G401.6 (cell line): ENCODE data around the gene EFNA2.

Experiments
- FAIRE-seq: peaks from 2 replicates; lab custom pipeline; 2012; peaks lifted over from hg19 to GRCh38; lab: Jason Lieb, UNC

The EFNA2 gene

GRCh38 chr19:1249298-1249989 is 36.2 kb upstream of the EFNA2 start:
- no peak for FAIRE-seq

GRCh38 chr19:1249990-1250436 is 35.7 kb upstream of the EFNA2 start:
- FAIRE-seq = no peak

GRCh38 chr19:1250437-1251260 is 35.0 kb upstream of the EFNA2 start:
- FAIRE-seq = no peak

- FAIRE-seq = no peak
These were observed 34.1 kb upstream of the EFNA2 start for GRCh38 chr19:1251330-1252220.

GRCh38 chr19:1252221-1252820 is 33.4 kb upstream of the EFNA2 start:
- no peak for FAIRE-seq

GRCh38 chr19:1252821-1253513 is 32.7 kb upstream of the EFNA2 start:
- FAIRE-seq = no peak

- FAIRE-seq = no peak
These were observed 32.1 kb upstream of the EFNA2 start for GRCh38 chr19:1253514-1254080.

- no peak for FAIRE-seq
These were observed 31.6 kb upstream of the EFNA2 start for GRCh38 chr19:1254081-1254527.

GRCh38 chr19:1254530-1255185 is 31.0 kb upstream of the EFNA2 start:
- FAIRE-seq = no peak

- no peak for FAIRE-seq
These were observed 30.2 kb upstream of the EFNA2 start for GRCh38 chr19:1255186-1256161.

GRCh38 chr19:1256646-1257474 is 28.8 kb upstream of the EFNA2 start:
- no peak for FAIRE-seq

GRCh38 chr19:1257475-1258162 is 28.1 kb upstream of the EFNA2 start:
- FAIRE-seq = peak; percentile 65

GRCh38 chr19:1258163-1258492 is 27.5 kb upstream of the EFNA2 start:
- no peak for FAIRE-seq

GRCh38 chr19:1258707-1259205 is 26.9 kb upstream of the EFNA2 start:
- peak; percentile 86 for FAIRE-seq

- peak; percentile 37 for FAIRE-seq
These were observed 26.3 kb upstream of the EFNA2 start for GRCh38 chr19:1259206-1259875.

- no peak for FAIRE-seq
These were observed 25.6 kb upstream of the EFNA2 start for GRCh38 chr19:1259876-1260748.
